Stimulated activated CD8-positive, alpha-beta memory T cell treated with anti-CD3 and anti-CD28 coated beads, Interleukin-2, amount 100 ng/mL, for 1 hour (primary cell): ENCODE data around the gene TSPAN4.
A peak's percentile ranks its signal among the peaks of the same experiment; 100 is the strongest.

Experiments used
- DNase-seq, 2 donors: peaks; one replicate each; pipeline ENCODE4 v3.0.0-alpha.2; 2020; ENCODE audit warnings: low read depth in 2 of 2

Gene TSPAN4

GRCh38 chr11:842370-843002, at the start of gene TSPAN4, which contains the start of gene POLR2L:
TSS of gene TSPAN4 (plus strand) at chr11:842852. CDS start at chr11:850305, 7,453 bp downstream.
TSS of gene POLR2L (minus strand) at chr11:842529. CDS start at chr11:842508, 21 bp downstream.
- peak; percentile 76 to 79 for DNase-seq

- no peak for DNase-seq
These were observed 49.8 kb upstream of the TSPAN4 start for GRCh38 chr11:792873-793272.

GRCh38 chr11:793556-793955, 49.1 kb upstream of the TSPAN4 start:
- DNase-seq: no peak

- DNase-seq: no peak
These were observed 48.5 kb upstream of the TSPAN4 start for GRCh38 chr11:794013-794765.

GRCh38 chr11:794766-795633, 47.7 kb upstream of the TSPAN4 start:
- DNase-seq: no peak

GRCh38 chr11:795634-796564, 46.8 kb upstream of the TSPAN4 start:
- DNase-seq: peak; percentile 38 to 55

GRCh38 chr11:796565-797295, 45.9 kb upstream of the TSPAN4 start:
- DNase-seq: no peak

- peak in 1 of 2 donors; percentile 50 for DNase-seq
These were observed 45.2 kb upstream of the TSPAN4 start for GRCh38 chr11:797296-798092.

- DNase-seq: peak; percentile 68
These were observed 44.4 kb upstream of the TSPAN4 start, which contains the start of gene SLC25A22 for GRCh38 chr11:798093-798713. TSS of gene SLC25A22 (minus strand) at chr11:798281. CDS start at chr11:795006, 3,275 bp downstream.

- DNase-seq: no peak
These were observed 42.9 kb upstream of the TSPAN4 start for GRCh38 chr11:799641-800316.

GRCh38 chr11:800473-800872, 42.2 kb upstream of the TSPAN4 start:
- no peak for DNase-seq

GRCh38 chr11:801097-801780, 41.4 kb upstream of the TSPAN4 start:
- no peak for DNase-seq

- no peak for DNase-seq
These were observed 40.5 kb upstream of the TSPAN4 start for GRCh38 chr11:802018-802617.

- no peak for DNase-seq
These were observed 39.8 kb upstream of the TSPAN4 start for GRCh38 chr11:802693-803466.

- no peak for DNase-seq
These were observed 39.2 kb upstream of the TSPAN4 start for GRCh38 chr11:803467-803742.

- no peak for DNase-seq
These were observed 38.7 kb upstream of the TSPAN4 start for GRCh38 chr11:803770-804598.
